A673 (cell line): ENCODE results near the gene CHCHD3. TPM values are rescaled to one million over a fixed set of nuclear protein-coding genes. Genes with fewer than 3 reads are reported as not detected.

ENCODE experiments used
- BruUV-seq: library from RNA; stranded (reverse); fragments of 400-500 nt; replicated peaks from 2 replicates; lab custom pipeline; 2021; lab: Mats Ljungman, UMichigan
- CTCF ChIA-PET: fragments of 300-600 bp; sonication (Branson Sonifier 250); formaldehyde crosslinking; loops from one replicate; lab custom pipeline; 2022; ENCODE audit warnings: antibody characterized with exemption; lab: Charles Lee
- POLR2A ChIA-PET: fragments of 300-600 bp; sonication (Branson Sonifier 250); formaldehyde crosslinking; loops from one replicate; lab custom pipeline; 2022; ENCODE audit warnings: antibody characterized with exemption; ENCODE audit not compliant: low non-redundant PET; lab: Charles Lee
- DNase-seq: peaks from one replicate; pipeline ENCODE4 v3.0.0-alpha.2; 2015; ENCODE audit warnings: low spot score
- H3K27ac ChIP-seq: fragments of 200-600 bp; sonication (generic); 2 replicates; pipeline ENCODE4 v1.5.1; 2016; ENCODE audit warnings: mixed run types, low read depth, mild to moderate bottlenecking, mixed read lengths, antibody characterized with exemption, low read length; ENCODE audit not compliant: poor library complexity, severe bottlenecking
- H3K27me3 ChIP-seq: fragments of 200-600 bp; sonication (generic); replicated peaks from 2 replicates; pipeline ENCODE4 v1.6.1; 2017; ENCODE audit warnings: mixed run types, low read depth, mild to moderate bottlenecking, mixed read lengths, antibody characterized with exemption, low read length; ENCODE audit not compliant: insufficient read depth, poor library complexity
- H3K36me3 ChIP-seq: fragments of 200-600 bp; sonication (generic); 2 replicates; pipeline ENCODE4 v1.6.1; 2016; ENCODE audit warnings: mixed run types, mild to moderate bottlenecking, mixed read lengths, antibody characterized with exemption, low read length; ENCODE audit not compliant: insufficient read depth, poor library complexity, severe bottlenecking
- H3K4me1 ChIP-seq: fragments of 200-600 bp; sonication (generic); 2 replicates; pipeline ENCODE4 v1.6.1; 2017; ENCODE audit warnings: mixed run types, mild to moderate bottlenecking, mixed read lengths, antibody characterized with exemption, low read length; ENCODE audit not compliant: insufficient read depth, poor library complexity, severe bottlenecking
- H3K4me3 ChIP-seq: fragments of 200-600 bp; sonication (generic); 2 replicates; pipeline ENCODE4 v1.5.1; 2016; ENCODE audit warnings: low read depth, mixed run types, mild to moderate bottlenecking, mixed read lengths, low read length; ENCODE audit not compliant: poor library complexity, severe bottlenecking
- H3K9me3 ChIP-seq: fragments of 200-600 bp; sonication (generic); 2 replicates; pipeline ENCODE4 v1.6.1; 2016; ENCODE audit warnings: mixed run types, low read depth, mild to moderate bottlenecking, mixed read lengths, antibody characterized with exemption, low read length; ENCODE audit not compliant: poor library complexity, severe bottlenecking
- CTCF ChIP-seq: fragments of 300-800, 200-600 bp; sonication (generic); conservative IDR thresholded peaks from 2 replicates; pipeline ENCODE4 v1.5.1; 2017; ENCODE audit warnings: low read depth, mild to moderate bottlenecking, antibody characterized with exemption, low read length, moderate library complexity, mixed read lengths
- EZH2 ChIP-seq: fragments of 200-600 bp; sonication (generic); IDR thresholded peaks from 2 replicates; pipeline ENCODE4 v1.6.1; 2017; ENCODE audit warnings: borderline replicate concordance, low read depth, mild to moderate bottlenecking, mixed read lengths, antibody characterized with exemption, low read length; ENCODE audit not compliant: poor library complexity, severe bottlenecking
- intact Hi-C: fragments of 100-400 bp; cut with micrococcal nuclease; formaldehyde crosslinking; loops from one replicate; pipeline ENCODE4 v1.10.0; 2022; ENCODE audit not compliant: unreplicated experiment
- total RNA-seq: library from RNA; stranded (reverse); gene quantifications from 2 replicates; pipeline ENCODE4 v1.2.3, GENCODE V29; 2021

Gene CHCHD3
- total RNA-seq, 1 experiment from 2014 or later = 128 TPM

- Histone ChIP-seq H3K9me3 (peaks cover 6% of the 10 kb centered on the region), H3K4me3 (no peak overlapping the region), H3K36me3 (no peaks in the 10 kb centered on the region), H3K4me1 (peaks cover 8% of the 10 kb centered on the region), H3K27ac (no peak overlapping the region), H3K27me3 (no peaks in the 10 kb centered on the region)
- BruUV-seq = no TSS peak
- TF ChIP-seq EZH2 (no peak), CTCF (no peak)
- ChIA-PET POLR2A (no interaction called here), CTCF (no interaction called here)
- no peak for DNase-seq
- intact Hi-C loops = no loop called here
These were observed 55.6 kb downstream of the CHCHD3 start for GRCh38 chr7:133026210-133026859.

- no TSS peak for BruUV-seq
- Histone ChIP-seq H3K4me1 (peaks cover 8% of the 10 kb centered on the region), H3K9me3 (peaks cover 6% of the 10 kb centered on the region), H3K27ac (no peak overlapping the region), H3K36me3 (no peaks in the 10 kb centered on the region), H3K4me3 (no peak overlapping the region), H3K27me3 (no peaks in the 10 kb centered on the region)
- intact Hi-C loops = no loop called here
- ChIA-PET CTCF (no interaction called here), POLR2A (no interaction called here)
- TF ChIP-seq CTCF (no peak), EZH2 (no peak)
- no peak for DNase-seq
These were observed 56.8 kb downstream of the CHCHD3 start for GRCh38 chr7:133025056-133025455.

DNA sequence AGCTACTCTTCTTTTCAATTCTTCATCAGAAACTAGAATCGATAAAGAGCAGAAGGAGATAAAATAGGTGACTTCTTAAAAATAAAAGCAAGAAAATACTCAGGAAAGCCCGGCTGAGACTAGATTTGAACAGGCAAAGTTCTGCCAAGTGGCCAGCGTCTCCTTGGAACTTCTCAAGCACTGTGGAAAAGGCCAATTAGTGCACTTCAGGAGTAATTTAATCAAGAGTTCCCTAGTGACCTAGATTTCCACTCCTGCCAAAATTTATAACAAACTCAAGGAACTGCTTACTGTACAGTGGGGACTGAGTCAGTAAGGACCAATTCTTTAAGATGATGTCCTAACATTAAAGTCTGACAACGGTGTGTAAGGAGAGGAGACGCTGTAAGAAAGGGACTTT, 57.3 kb downstream of the CHCHD3 start:
- Histone ChIP-seq H3K27me3 (no peaks in the 10 kb centered on the region), H3K36me3 (no peaks in the 10 kb centered on the region), H3K4me1 (peaks cover 8% of the 10 kb centered on the region), H3K27ac (no peak overlapping the region), H3K9me3 (peaks cover 6% of the 10 kb centered on the region), H3K4me3 (no peak overlapping the region)
- ChIA-PET CTCF (no interaction called here), POLR2A (interaction anchor here (0.7 to 0.8 kb wide), 2 partner anchors 205 to 223 kb away, joined by 3 read pairs; no protein-coding TSS in a partner anchor)
- TF ChIP-seq EZH2 (no peak), CTCF (no peak)
- intact Hi-C loops = no loop called here
- BruUV-seq = no TSS peak
- peak; percentile 5 for DNase-seq
